OCI-LY1 (cell line): ENCODE measurements around the gene ACTR3C.
A peak's percentile ranks its signal among the peaks of the same experiment; 100 is the strongest.

ENCODE experiments used
- H2AFZ ChIP-seq: fragments of 200-600 bp; sonication (generic), shearing (Covaris generic); 2 replicates; pipeline ENCODE4 v1.6.0; 2014; ENCODE audit warnings: antibody characterized with exemption, mild to moderate bottlenecking, low read length
- H3F3A ChIP-seq: fragments of 200-600 bp; sonication (generic), shearing (Covaris generic); 2 replicates; pipeline ENCODE4 v1.6.0; 2014; ENCODE audit warnings: mild to moderate bottlenecking, antibody characterized with exemption, low read length, moderate library complexity; ENCODE audit not compliant: insufficient read depth
- H3K27ac ChIP-seq: fragments of 200-600 bp; sonication (generic); 2 replicates; pipeline ENCODE4 v1.5.1; 2014; ENCODE audit warnings: low read length, mixed run types, mild to moderate bottlenecking, low read depth; ENCODE audit not compliant: poor library complexity, severe bottlenecking
- H3K27me3 ChIP-seq: fragments of 200-600 bp; sonication (generic); 2 replicates; pipeline ENCODE4 v1.6.0; 2014; ENCODE audit warnings: antibody characterized with exemption, mild to moderate bottlenecking, low read length, moderate library complexity; ENCODE audit not compliant: insufficient read depth
- H3K36me3 ChIP-seq: fragments of 200-600 bp; sonication (generic); 2 replicates; pipeline ENCODE4 v1.6.1; 2014; ENCODE audit warnings: mild to moderate bottlenecking, antibody characterized with exemption, low read length, moderate library complexity, mixed read lengths; ENCODE audit not compliant: insufficient read depth
- H3K4me1 ChIP-seq: fragments of 200-600 bp; sonication (generic); 2 replicates; pipeline ENCODE4 v1.5.1; 2014; ENCODE audit warnings: mild to moderate bottlenecking, low read length, moderate library complexity; ENCODE audit not compliant: insufficient read depth, severe bottlenecking
- H3K4me2 ChIP-seq: fragments of 200-600 bp; sonication (generic), shearing (Covaris generic); 2 replicates; pipeline ENCODE4 v1.6.1; 2014; ENCODE audit warnings: low read length
- H3K4me3 ChIP-seq: fragments of 200-600 bp; sonication (generic); 2 replicates; pipeline ENCODE4 v1.5.1; 2014; ENCODE audit warnings: low read length, low read depth, mild to moderate bottlenecking, mixed read lengths; ENCODE audit not compliant: poor library complexity, severe bottlenecking
- H3K79me2 ChIP-seq: fragments of 200-600 bp; shearing (Covaris generic); 2 replicates; pipeline ENCODE4 v1.6.1; 2016; ENCODE audit warnings: mixed run types, low read length, mixed read lengths; ENCODE audit not compliant: insufficient read depth
- H3K9ac ChIP-seq: fragments of 200-600 bp; sonication (generic), shearing (Covaris generic); 2 replicates; pipeline ENCODE4 v1.6.1; 2014; ENCODE audit warnings: mild to moderate bottlenecking, low read length, mixed read lengths
- H3K9me2 ChIP-seq: fragments of 200-600 bp; sonication (generic), shearing (Covaris generic); 2 replicates; pipeline ENCODE4 v1.6.1; 2014; ENCODE audit warnings: low read depth, mild to moderate bottlenecking, low read length, mixed read lengths
- H3K9me3 ChIP-seq: fragments of 200-600 bp; shearing (Covaris generic); 2 replicates; pipeline ENCODE4 v1.6.1; 2014; ENCODE audit warnings: low read length, mixed read lengths
- H4K20me1 ChIP-seq: fragments of 200-600 bp; sonication (generic), shearing (Covaris generic); 2 replicates; pipeline ENCODE4 v1.6.0; 2016; ENCODE audit warnings: mild to moderate bottlenecking, low read length; ENCODE audit not compliant: insufficient read depth
- EZH2 ChIP-seq: fragments of 200-600 bp; sonication (generic), shearing (Covaris generic); IDR thresholded peaks from 2 replicates; pipeline ENCODE4 v1.8.0; 2017; ENCODE audit warnings: borderline replicate concordance, mixed run types, mild to moderate bottlenecking, antibody characterized with exemption, low read length, moderate library complexity, mixed read lengths
- TF ChIP-seq, protein P1 (sequence below): fragments of 200-600 bp; sonication (generic), shearing (Covaris generic); IDR thresholded peaks from 2 replicates; pipeline ENCODE4 v1.5.1; 2017; ENCODE audit warnings: mild to moderate bottlenecking, antibody characterized with exemption, low read length, moderate library complexity, mixed read lengths

ACTR3C gene

DNA sequence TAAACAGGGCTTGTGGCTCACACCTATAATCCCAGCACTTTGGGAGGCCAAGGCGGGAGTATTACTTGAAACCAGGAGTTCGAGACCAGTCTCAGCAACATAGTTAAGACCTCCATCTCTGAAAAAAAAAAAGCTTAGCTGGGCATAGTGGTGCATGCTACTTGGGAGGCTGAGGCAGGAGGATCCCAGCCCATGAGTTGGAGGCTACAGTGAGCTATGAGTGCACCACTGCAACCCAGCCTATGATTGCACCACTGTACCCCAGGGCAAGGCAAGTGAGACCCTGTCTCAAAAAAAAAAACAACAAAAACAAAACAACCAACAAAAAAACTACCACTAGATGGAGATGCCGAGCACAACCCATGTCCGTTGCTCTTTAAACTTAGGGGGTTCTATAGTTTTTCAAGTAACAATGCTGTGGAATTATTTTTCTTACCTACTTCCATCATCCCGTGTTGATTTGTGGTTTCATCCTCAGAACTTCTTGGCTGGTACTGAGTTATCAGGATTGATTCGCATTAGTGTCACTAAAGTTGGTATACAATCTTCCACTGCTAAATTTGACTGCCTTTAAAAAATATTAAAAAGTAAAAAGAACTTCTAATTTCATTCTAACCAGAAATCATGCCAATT, 33.0 kb upstream of the ACTR3C start:
- Histone ChIP-seq H3K79me2 (no peaks in the 10 kb centered on the region), H3K9me3 (no peaks in the 10 kb centered on the region), H3K4me3 (no peak overlapping the region), H3K27ac (peak overlapping the region; percentile 83), H4K20me1 (no peaks in the 10 kb centered on the region), H3K36me3 (no peaks in the 10 kb centered on the region), H3K4me2 (no peak overlapping the region), H2AFZ (no peak overlapping the region), H3F3A (0 out of 2 replicates have a peak, but pooled peaks cover 10% of the 10 kb centered on the region), H3K9me2 (no peaks in the 10 kb centered on the region), H3K4me1 (peaks cover 41% of the 10 kb centered on the region), H3K9ac (no peak overlapping the region), H3K27me3 (no peaks in the 10 kb centered on the region)
- no peak for TF ChIP-seq EZH2
- TF ChIP-seq, protein P1, sequence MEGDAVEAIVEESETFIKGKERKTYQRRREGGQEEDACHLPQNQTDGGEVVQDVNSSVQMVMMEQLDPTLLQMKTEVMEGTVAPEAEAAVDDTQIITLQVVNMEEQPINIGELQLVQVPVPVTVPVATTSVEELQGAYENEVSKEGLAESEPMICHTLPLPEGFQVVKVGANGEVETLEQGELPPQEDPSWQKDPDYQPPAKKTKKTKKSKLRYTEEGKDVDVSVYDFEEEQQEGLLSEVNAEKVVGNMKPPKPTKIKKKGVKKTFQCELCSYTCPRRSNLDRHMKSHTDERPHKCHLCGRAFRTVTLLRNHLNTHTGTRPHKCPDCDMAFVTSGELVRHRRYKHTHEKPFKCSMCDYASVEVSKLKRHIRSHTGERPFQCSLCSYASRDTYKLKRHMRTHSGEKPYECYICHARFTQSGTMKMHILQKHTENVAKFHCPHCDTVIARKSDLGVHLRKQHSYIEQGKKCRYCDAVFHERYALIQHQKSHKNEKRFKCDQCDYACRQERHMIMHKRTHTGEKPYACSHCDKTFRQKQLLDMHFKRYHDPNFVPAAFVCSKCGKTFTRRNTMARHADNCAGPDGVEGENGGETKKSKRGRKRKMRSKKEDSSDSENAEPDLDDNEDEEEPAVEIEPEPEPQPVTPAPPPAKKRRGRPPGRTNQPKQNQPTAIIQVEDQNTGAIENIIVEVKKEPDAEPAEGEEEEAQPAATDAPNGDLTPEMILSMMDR: peak; percentile 90

DNA sequence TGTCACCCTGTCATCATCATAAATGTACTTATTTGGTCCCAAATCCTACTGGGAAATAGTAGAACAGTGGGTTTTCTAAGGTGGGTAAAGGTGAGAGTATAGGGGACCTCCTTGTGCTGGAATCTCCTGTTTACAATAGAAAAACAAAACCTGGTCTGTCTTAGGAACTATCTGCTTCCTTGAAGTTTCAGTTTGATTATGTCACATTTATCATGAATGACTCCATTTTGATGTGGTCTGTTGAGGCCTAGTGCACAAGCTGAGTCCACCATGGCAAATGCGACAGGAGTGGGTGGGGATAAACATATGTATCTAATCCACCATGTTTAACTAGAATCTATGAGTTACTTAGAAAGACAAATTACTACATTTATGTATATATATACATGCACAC, 32.3 kb upstream of the ACTR3C start:
- H3K4me1 ChIP-seq: peaks cover 38% of the 10 kb centered on the region

DNA sequence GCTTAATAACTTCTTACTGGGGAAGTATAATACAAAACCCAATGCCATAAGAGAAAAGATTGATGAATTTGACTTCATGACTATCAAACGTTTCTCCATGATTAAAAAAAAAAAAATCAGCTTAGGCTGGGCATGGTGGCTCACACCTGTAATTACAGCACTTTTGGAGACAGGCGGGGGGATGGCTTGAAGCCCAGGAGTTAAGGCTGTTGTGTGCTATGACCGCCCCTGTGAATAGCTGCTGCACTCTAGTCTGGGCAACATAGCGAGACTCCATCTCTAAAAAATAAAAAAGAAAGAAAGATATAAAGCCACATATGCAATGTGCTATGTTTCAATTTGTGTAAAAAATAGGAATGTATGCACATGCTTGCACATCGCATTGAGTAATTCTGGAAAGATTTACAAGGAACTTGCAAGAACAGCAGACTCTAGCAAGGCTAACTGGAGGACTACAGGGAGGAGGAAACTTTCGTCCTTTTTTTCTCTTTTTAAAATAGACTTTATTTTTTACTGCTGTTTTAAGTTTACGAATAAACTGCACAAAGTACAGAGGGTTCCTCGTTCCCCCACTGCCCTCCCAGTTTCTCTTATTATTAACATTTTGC, 28.3 kb upstream of the ACTR3C start:
- no peaks in the 10 kb centered on the region for H3F3A ChIP-seq
- H3K27me3 ChIP-seq: no peaks in the 10 kb centered on the region
- no peaks in the 10 kb centered on the region for H3K79me2 ChIP-seq
- H3K4me2 ChIP-seq: no peak overlapping the region
- H3K27ac ChIP-seq: no peak overlapping the region
- H2AFZ ChIP-seq: no peak overlapping the region
- no peaks in the 10 kb centered on the region for H4K20me1 ChIP-seq
- peaks cover 12% of the 10 kb centered on the region for H3K4me1 ChIP-seq
- H3K9ac ChIP-seq: no peak overlapping the region
- H3K36me3 ChIP-seq: no peaks in the 10 kb centered on the region
- no peak for TF ChIP-seq EZH2
- TF ChIP-seq, protein P1: no peak
- H3K9me3 ChIP-seq: 0 out of 2 replicates have a peak, but pooled peaks cover 4% of the 10 kb centered on the region
- no peaks in the 10 kb centered on the region for H3K9me2 ChIP-seq
- H3K4me3 ChIP-seq: no peak overlapping the region

More for the DNA sequence above, 32.3 kb upstream of the ACTR3C start:
- H2AFZ ChIP-seq: no peak overlapping the region; the same call in 1 of the 2 replicates
- H4K20me1 ChIP-seq: no peaks in the 10 kb centered on the region
- H3K36me3 ChIP-seq: no peaks in the 10 kb centered on the region
- no peaks in the 10 kb centered on the region for H3K9me2 ChIP-seq
- H3K4me2 ChIP-seq: no peak overlapping the region
- H3K9ac ChIP-seq: no peak overlapping the region
- no peaks in the 10 kb centered on the region for H3K9me3 ChIP-seq
- H3K27ac ChIP-seq: no peak overlapping the region
- H3K27me3 ChIP-seq: no peaks in the 10 kb centered on the region
- H3F3A ChIP-seq: 0 out of 2 replicates have a peak, but pooled peaks cover 10% of the 10 kb centered on the region
- no peaks in the 10 kb centered on the region for H3K79me2 ChIP-seq
- no peak overlapping the region for H3K4me3 ChIP-seq
- TF ChIP-seq, protein P1: no peak
- TF ChIP-seq EZH2: no peak
